Measurements from ENCODE around the gene LIFR.

The LIFR gene

DNA sequence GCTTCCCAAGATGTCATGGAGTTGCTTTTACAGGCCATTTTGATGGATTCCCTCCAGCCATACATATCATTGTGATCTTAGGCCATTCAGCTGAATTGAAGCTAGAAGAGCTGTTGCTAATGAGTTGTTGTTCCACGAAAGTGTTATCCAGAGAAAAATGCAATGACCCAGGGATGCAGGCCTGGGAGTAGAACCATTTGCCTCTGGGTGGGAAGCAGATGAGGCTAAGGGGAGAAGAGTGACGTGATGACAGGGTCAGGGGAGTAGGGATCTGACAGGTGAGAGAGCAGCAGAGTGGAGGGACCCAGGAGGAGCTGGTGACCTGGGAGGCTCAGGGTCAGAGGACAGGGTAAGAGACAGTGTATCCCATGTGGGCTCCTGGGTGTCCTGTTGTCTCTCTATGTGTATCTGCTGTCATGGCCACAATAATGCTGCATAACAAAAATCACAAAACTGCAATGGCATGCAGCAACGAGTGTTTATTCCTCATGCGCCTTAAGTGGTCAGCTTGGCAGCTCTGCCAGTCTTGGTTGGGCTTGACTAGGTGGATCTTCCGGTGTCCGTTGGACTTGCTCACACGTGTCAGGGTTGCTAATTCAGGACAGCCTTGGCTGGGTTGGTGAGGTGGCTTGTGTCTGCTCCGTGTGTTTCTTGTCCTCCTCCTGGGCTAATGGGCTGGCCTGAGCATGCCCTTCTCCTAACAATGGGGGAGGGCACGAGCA, 90.6 kb downstream of the LIFR start:
- H3K4me3 ChIP-seq (replicated peaks in 1 of 2; ENCODE audit: low read depth in 2 of 2, low read length in 2 of 2), result no peak overlapping the region
- no peak for DNase-seq (ENCODE audit: low read depth in 2 of 2)
- TF ChIP-seq, protein P1, sequence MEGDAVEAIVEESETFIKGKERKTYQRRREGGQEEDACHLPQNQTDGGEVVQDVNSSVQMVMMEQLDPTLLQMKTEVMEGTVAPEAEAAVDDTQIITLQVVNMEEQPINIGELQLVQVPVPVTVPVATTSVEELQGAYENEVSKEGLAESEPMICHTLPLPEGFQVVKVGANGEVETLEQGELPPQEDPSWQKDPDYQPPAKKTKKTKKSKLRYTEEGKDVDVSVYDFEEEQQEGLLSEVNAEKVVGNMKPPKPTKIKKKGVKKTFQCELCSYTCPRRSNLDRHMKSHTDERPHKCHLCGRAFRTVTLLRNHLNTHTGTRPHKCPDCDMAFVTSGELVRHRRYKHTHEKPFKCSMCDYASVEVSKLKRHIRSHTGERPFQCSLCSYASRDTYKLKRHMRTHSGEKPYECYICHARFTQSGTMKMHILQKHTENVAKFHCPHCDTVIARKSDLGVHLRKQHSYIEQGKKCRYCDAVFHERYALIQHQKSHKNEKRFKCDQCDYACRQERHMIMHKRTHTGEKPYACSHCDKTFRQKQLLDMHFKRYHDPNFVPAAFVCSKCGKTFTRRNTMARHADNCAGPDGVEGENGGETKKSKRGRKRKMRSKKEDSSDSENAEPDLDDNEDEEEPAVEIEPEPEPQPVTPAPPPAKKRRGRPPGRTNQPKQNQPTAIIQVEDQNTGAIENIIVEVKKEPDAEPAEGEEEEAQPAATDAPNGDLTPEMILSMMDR (IDR thresholded peaks at IDR 0.05; ENCODE audit: low read depth, low read length), result no peak

DNA sequence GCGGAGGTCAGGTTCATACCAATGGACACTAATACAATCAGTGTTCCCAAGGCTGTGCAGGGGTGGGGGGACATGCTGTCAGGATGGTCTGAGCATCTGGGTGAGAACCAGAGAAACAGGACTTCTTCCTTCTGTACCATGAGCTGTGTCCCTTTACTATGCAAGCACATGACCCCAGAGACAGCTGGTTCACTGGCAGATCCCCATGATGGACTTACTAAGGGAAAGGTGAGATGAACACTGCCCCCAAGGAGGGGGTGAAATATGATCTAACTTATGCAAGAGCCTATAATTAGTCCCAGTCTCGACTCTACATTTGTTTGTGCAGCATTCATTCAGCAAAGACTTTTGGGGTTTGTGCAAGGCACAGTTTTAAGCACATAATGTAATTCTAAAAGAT, 91.4 kb downstream of the LIFR start:
- no peak overlapping the region for H3K4me3 ChIP-seq (replicated peaks in 1 of 2; ENCODE audit: low read depth in 2 of 2, low read length in 2 of 2)
- DNase-seq (ENCODE audit: low read depth in 2 of 2), result peak; percentile 39 to 58
- TF ChIP-seq, protein P1 (IDR thresholded peaks at IDR 0.05; ENCODE audit: low read depth, low read length), result no peak

DNA sequence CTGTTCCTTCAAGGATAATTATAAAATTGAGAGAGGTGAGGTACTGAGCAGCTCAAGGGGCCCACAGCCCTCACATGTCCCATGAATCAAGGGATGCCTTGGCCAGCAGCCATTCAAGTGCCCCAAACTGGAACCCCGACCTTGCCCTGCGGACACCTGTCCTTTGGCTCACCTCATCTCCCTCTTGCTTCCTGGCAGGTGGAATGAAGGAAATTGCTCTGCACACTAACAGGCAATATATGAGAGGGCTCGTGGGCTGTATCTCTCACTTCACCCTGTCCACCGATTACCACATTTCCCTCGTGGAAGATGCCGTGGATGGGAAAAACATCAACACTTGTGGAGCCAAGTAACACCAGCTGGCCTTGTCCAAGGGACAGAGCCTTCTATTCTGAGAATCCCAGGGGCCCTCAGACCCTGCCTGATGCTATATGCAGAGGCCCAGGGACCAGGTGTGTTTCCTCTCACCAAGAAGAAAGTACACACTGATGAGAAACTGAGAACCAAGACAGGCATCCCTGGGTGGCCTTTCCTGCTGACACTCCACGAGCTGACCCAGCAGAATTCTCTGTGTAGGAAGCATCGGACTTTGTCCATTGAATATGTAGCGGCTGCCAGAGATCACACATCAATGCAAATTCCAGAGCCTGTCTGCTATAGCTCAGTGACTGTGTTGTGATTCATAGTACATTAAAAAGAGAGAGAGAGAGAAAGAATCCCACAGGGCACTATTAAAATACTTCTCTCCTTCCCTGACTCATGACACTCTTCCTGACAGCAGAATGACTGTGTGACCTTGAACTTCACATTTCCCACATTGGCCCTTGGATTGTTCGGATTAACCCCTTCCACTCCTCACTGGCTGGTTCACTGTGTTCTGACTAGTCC, 92.6 kb downstream of the LIFR start:
- no peak overlapping the region for H3K4me3 ChIP-seq (replicated peaks in 1 of 2; ENCODE audit: low read depth in 2 of 2, low read length in 2 of 2)
- DNase-seq (ENCODE audit: low read depth in 2 of 2), result peak; percentile 88 to 93
- TF ChIP-seq, protein P1 (IDR thresholded peaks at IDR 0.05; ENCODE audit: low read depth, low read length), result no peak

DNA sequence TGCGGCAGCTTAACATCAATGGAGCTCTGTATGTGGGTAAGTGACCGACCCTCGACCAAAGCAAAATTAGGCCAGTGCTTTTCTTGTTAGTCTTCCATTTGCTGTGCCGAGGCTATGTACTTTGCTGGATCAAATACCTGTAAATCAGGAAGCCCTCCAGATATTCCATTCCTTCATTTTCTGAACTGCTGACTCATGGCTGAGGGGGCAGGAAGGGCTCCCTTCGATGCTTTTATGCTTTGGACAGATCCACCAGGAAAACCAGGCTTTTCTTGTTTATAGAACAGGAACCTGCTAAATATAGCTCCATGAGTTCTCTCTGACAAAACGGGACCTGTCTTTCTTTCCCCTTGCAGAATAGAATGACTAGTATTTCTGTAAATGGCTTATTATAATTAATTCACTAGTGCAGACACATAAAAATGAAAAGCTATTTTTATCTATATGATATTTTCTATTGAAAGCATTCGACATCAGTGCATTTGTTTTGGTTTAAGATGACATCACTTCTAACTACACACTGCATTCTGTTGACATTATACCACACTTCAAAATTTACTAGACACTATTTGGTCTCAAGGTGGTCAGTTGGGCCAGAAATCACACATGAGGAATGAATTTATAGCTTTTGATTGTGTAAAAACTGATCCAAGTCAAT, 93.3 kb downstream of the LIFR start:
- TF ChIP-seq, protein P1 (IDR thresholded peaks at IDR 0.05; ENCODE audit: low read depth, low read length), result no peak
- DNase-seq (ENCODE audit: low read depth in 2 of 2), result peak in 1 of 2 donors; percentile 30
- H3K4me3 ChIP-seq (replicated peaks in 1 of 2; ENCODE audit: low read depth in 2 of 2, low read length in 2 of 2), result no peak overlapping the region

DNA sequence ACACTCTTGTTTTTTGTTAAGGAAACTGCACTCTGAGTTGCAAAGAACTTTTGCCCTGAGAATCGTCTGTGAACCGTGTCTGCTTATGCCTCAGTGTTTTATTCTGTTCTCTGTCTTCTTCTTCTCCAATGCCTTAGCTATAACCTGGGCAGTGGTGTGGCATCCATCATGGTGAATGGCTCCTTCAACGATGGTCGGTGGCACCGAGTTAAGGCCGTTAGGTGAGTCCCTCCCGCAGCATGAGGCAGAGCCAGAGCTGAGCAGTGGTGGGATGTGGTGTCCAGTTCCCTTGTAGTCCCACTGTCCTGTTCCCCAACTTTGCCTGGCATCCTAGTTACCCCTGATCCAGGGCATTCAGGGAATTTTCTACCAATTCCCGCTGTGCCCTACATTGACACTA, 98.3 kb downstream of the LIFR start:
- DNase-seq (ENCODE audit: low read depth in 2 of 2), result no peak
- no peak overlapping the region for H3K4me3 ChIP-seq (replicated peaks in 1 of 2; ENCODE audit: low read depth in 2 of 2, low read length in 2 of 2)
- TF ChIP-seq, protein P1 (IDR thresholded peaks at IDR 0.05; ENCODE audit: low read depth, low read length), result no peak

DNA sequence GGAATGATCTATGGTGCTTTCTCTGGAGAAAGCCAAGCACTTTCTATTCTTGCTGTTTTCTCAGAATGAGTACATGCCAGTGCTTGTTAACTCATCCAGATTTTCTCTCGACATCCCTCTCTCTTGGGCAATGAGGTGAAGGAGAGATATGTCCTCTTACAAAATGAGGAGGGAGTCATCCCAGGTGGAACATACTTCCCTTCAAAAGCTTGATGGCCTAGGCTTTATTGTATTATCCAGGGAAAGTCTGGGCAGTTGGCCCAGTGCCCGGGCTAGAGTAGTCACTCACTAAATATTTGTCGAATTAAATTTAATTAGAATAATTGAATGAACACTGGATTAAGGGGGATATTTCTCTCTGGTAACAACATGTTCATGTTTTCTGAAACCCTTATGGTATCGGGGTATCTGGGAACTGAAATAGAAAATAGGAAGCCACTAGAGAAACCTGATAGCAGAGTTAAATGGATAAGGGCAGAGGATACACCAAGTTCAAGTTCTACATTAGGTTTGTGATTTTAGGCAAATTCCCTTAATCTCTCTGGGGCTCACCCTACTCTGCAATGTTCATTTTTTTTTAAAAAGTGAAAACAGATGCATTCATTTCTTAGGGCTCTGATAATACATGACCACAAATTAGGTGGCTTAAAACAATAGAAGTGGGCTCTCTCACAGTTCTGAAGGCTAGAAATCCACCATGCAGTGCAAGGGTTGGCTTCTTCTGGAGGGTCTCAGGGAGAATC, 99.6 kb downstream of the LIFR start:
- peak; percentile 18 to 36 for DNase-seq (ENCODE audit: low read depth in 2 of 2)
- H3K4me3 ChIP-seq (replicated peaks in 1 of 2; ENCODE audit: low read depth in 2 of 2, low read length in 2 of 2), result no peak overlapping the region
- TF ChIP-seq, protein P1 (IDR thresholded peaks at IDR 0.05; ENCODE audit: low read depth, low read length), result no peak

Measured in cardiac fibroblast (primary cell).